HEK293T (cell line): ENCODE measurements around the gene VIPR2.

Experiments used
- ARNT ChIP-seq: fragments of 450-650 bp; IDR thresholded peaks from 2 replicates; pipeline ENCODE4 v1.6.1; 2017; ENCODE audit warnings: mild to moderate bottlenecking
- BHLHE40 ChIP-seq: fragments of 450-650 bp; IDR thresholded peaks from 2 replicates; pipeline ENCODE4 v1.6.1; 2016; ENCODE audit warnings: mild to moderate bottlenecking, moderate library complexity, borderline replicate concordance
- CTBP1 ChIP-seq: fragments of 450-650 bp; IDR thresholded peaks from 2 replicates; pipeline ENCODE4 v1.6.1; 2016; ENCODE audit warnings: borderline replicate concordance
- ELF4 ChIP-seq: fragments of 450-650 bp; IDR thresholded peaks from 2 replicates; pipeline ENCODE4 v1.6.1; 2017; ENCODE audit warnings: antibody characterized with exemption
- FOXM1 ChIP-seq: fragments of 450-650 bp; IDR thresholded peaks from 2 replicates; pipeline ENCODE4 v1.6.1; 2017; ENCODE audit warnings: mild to moderate bottlenecking, borderline replicate concordance
- SP1 ChIP-seq: fragments of 450-650 bp; IDR thresholded peaks from 2 replicates; pipeline ENCODE4 v1.6.1; 2017
- SUZ12 ChIP-seq: fragments of 450-650 bp; IDR thresholded peaks from 2 replicates; pipeline ENCODE4 v1.6.1; 2016; ENCODE audit warnings: mild to moderate bottlenecking
- TF ChIP-seq, protein P1 (sequence below): fragments of 450-650 bp; IDR thresholded peaks from 2 replicates; pipeline ENCODE4 v1.6.1; 2016

DNA sequence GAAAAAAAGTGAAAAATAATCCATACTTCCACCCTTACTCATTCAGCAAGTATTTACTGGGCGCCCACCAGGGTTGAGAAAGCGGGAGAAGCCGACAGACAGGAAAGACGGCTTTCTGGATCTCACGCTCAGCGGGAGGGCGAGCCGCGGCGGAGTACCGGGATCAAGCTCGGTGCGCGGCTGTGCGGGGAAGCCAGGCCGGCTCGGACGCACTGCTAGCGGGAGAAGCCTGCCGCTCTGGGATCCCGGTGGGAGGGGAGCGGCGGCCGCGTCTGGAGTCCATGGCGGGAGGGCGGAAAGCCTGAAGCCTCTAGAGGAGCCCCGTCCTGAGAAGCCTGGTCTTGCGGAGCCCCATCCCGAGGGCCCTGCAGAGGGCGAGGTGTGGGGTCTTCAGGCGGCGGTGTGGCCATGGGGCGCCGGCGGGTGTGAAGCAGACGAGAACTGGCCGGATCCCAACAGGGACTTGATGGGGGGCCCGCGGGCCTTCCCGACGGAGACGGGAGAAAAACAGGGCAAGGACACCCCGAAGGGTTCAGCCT lies 82.9 kb downstream of the VIPR2 start:
- TF ChIP-seq FOXM1 (no peak), BHLHE40 (no peak), ELF4 (no peak), SP1 (no peak), ARNT (no peak), CTBP1 (no peak), SUZ12 (no peak)
- TF ChIP-seq, protein P1, sequence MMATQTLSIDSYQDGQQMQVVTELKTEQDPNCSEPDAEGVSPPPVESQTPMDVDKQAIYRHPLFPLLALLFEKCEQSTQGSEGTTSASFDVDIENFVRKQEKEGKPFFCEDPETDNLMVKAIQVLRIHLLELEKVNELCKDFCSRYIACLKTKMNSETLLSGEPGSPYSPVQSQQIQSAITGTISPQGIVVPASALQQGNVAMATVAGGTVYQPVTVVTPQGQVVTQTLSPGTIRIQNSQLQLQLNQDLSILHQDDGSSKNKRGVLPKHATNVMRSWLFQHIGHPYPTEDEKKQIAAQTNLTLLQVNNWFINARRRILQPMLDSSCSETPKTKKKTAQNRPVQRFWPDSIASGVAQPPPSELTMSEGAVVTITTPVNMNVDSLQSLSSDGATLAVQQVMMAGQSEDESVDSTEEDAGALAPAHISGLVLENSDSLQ: no peak
